ENCODE data around the gene VSTM2L. TPM values are rescaled to one million over a fixed set of nuclear protein-coding genes. Genes with fewer than 3 reads are reported as not detected.

The VSTM2L gene
- total RNA-seq, 4 donors from 2014 or later, result 0.54 to 4.0 (median 1.9) TPM

DNA sequence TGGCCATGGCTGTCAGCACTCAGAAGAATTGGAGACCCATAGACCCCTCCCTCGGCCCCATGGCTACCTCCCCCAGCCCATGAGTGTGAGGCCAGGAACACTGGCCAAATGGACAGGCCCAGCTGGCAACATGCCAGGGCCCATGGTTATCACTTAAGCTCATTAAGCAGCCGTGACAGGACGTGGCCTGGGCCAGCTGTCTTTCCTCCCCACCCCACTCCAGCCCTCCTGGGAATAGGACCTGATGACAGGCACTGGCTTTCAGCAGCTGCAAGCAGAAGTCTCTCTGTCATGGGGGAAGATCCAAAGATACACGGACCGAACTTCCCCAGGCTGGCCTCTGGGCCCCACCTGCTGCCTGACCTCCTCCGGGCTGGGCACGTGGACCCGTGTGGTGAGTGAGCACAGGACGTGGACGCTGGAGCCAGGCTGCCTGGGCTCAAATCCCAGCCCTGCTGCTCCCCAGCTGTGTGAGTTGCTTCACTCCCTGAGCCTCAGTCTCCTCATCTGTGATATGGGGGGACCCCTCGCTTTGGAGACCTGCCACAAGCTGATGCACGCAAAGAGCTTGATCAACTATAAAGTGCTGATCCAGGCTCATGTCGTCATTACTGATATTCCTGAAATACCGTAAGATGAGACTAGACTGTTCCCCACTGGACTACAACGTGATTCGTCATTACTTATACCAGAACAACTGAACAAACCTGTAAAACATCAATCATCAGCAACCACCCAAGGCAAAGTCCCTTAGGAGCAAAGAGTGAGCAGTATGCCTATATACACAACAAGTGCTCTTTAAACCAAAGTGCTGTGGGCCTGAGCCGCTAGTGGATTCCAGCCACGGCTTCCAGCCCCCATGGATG, 22.0 kb upstream of the VSTM2L start:
- peak; percentile 39 to 41 for DNase-seq
- H3K4me1 ChIP-seq, result no peaks in the 10 kb centered on the region

DNA sequence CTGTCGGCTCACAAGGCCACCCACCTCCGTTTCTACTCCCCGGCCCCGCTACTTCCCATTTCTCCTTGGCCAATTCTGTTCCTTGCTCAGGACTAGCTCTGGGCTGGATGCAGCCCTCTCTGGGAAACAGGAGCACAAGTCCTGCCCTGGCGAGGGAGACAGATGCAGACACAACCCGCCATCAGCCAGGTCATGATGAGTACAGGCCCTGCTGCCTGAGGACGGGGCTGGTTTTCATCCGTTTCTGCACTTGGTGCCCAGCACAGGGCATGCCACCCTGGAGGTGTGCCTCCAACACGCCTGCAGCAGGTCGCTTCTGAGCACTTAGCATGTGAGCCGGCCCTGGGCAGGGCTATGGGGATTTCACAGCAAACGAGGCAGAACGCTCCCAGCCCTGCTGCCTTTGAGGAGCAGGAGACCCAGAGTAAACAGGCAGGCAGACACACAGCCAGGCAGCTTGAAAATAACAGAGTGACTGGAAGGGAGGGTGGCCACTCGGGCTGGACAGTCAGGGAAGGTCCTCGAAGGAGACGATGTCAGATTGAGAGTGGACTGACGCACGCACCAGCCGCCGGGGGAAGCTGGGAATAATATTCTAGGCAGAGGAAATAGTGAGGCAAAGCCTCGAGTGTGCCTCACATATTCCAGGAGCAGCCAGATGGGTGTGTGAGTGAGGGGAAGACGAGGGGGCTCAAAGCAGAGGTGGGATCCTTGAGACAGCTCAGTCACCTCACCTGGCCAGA, 21.2 kb upstream of the VSTM2L start:
- peaks cover 2 to 3% of the 10 kb centered on the region in 2 donors for H3K4me1 ChIP-seq
- no peak for TF ChIP-seq POLR2A (IDR thresholded peaks at IDR 0.05)
- TF ChIP-seq, protein P1, sequence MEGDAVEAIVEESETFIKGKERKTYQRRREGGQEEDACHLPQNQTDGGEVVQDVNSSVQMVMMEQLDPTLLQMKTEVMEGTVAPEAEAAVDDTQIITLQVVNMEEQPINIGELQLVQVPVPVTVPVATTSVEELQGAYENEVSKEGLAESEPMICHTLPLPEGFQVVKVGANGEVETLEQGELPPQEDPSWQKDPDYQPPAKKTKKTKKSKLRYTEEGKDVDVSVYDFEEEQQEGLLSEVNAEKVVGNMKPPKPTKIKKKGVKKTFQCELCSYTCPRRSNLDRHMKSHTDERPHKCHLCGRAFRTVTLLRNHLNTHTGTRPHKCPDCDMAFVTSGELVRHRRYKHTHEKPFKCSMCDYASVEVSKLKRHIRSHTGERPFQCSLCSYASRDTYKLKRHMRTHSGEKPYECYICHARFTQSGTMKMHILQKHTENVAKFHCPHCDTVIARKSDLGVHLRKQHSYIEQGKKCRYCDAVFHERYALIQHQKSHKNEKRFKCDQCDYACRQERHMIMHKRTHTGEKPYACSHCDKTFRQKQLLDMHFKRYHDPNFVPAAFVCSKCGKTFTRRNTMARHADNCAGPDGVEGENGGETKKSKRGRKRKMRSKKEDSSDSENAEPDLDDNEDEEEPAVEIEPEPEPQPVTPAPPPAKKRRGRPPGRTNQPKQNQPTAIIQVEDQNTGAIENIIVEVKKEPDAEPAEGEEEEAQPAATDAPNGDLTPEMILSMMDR (IDR thresholded peaks at IDR 0.05), result no peak
- intact Hi-C loops (cut with DNase I), result no loop called here

More for the DNA sequence above, 22.0 kb upstream of the VSTM2L start:
- no peak overlapping the region for H3K4me3 ChIP-seq (replicated peaks in 1 of 3)
- H3K36me3 ChIP-seq, result no peaks in the 10 kb centered on the region
- no peaks in the 10 kb centered on the region for H3K9me3 ChIP-seq
- H3K27ac ChIP-seq, result no peak overlapping the region
- intact Hi-C loops (cut with DNase I), result no loop called here
- no peaks in the 10 kb centered on the region for H3K27me3 ChIP-seq
- 52% methylated on average over 11 to 17 of the region's 18 CpGs for WGBS, 2 donors
- TF ChIP-seq POLR2A (IDR thresholded peaks at IDR 0.05), result no peak
- TF ChIP-seq, protein P1 (IDR thresholded peaks at IDR 0.05), result no peak

DNA sequence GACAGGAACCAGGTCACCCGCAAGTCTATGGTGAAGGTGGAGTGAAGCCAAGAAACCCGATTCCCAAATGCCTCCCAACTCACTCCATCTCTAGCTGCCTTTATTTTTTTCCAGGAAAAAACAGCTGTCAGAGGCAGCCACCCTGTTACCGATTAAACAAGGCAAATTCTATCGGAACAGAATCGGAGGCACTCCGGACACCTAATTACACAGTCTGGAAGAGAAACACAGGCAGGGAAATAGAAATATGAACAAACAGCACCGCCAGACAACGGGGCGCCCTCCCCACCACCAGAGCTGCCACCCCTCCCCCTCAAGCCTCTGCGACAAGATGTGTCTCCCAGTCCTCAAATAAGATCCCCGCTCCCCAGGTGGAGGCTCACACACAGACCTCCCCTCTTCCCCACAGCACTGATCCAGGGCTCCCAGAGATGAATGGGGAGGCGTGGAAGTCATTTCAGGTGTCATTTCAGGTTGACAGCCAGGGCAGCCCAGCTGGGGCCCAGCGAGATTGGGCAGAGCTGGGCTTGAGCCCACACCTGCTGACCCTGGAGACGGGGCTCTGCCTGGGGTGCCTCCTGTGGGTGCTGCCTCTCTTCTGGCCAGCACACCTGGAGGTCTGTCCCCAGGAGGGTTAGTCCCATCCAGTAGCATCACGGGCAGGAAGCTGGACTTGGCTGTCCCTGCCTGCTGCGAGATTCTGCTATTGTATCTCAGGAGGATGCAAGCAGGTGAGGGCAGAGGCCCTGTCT, 19.8 kb upstream of the VSTM2L start:
- Histone ChIP-seq H3K4me1 (peaks cover 2 to 3% of the 10 kb centered on the region in 2 donors), H3K36me3 (no peaks in the 10 kb centered on the region), H3K9me3 (no peaks in the 10 kb centered on the region), H3K27me3 (no peaks in the 10 kb centered on the region), H3K27ac (no peak overlapping the region), H3K4me3 (replicated peaks in 1 of 3) (no peak overlapping the region)
- TF ChIP-seq, protein P1 (IDR thresholded peaks at IDR 0.05), result no peak
- DNase-seq, result no peak
- intact Hi-C loops (cut with DNase I), result no loop called here
- 83 to 85% methylated on average over 13 to 14 of the region's 16 CpGs for WGBS, 2 donors

More for the DNA sequence above, 21.2 kb upstream of the VSTM2L start:
- Histone ChIP-seq H3K4me3 (replicated peaks in 1 of 3) (no peak overlapping the region), H3K9me3 (no peaks in the 10 kb centered on the region), H3K27me3 (no peaks in the 10 kb centered on the region), H3K36me3 (no peaks in the 10 kb centered on the region), H3K27ac (no peak overlapping the region)
- 54 to 63% methylated on average over 19 to 21 of the region's 22 CpGs for WGBS, 2 donors
- DNase-seq, result no peak

DNA sequence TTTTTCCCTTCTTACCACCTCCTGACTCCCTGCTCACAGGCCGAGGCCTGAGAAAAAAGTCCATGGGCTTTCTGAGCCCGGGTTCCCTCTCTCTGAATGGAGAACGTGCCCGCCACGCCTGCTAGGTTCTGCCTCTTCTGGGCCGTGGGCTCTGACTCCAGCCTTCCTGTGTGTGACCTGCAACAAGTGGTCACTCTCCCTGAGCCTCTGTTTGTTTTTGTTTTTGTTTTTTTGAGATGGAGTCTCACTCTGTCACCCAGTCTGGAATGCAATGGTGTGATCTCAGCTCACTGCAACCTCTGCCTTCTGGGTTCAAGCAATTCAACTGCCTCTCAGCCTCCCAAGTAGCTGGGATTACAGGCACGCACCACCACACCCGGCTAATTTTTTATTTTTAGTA, 17.9 kb upstream of the VSTM2L start:
- Histone ChIP-seq H3K9me3 (no peaks in the 10 kb centered on the region), H3K4me1 (peaks cover 2 to 3% of the 10 kb centered on the region in 2 donors), H3K27me3 (no peaks in the 10 kb centered on the region), H3K36me3 (no peaks in the 10 kb centered on the region), H3K4me3 (replicated peaks in 1 of 3) (no peak overlapping the region), H3K27ac (no peak overlapping the region)
- intact Hi-C loops (cut with DNase I), result no loop called here
- TF ChIP-seq, protein P1 (IDR thresholded peaks at IDR 0.05), result no peak
- no peak for TF ChIP-seq POLR2A (IDR thresholded peaks at IDR 0.05)
- DNase-seq, result no peak
- 93 to 95% methylated on average over 8 of the region's 8 CpGs for WGBS, 2 donors
